Psoas muscle (tissue), 8 donors: ENCODE results near the gene SLC28A3. TPM values are rescaled to one million over a fixed set of nuclear protein-coding genes. Genes with fewer than 3 reads are reported as not detected.

Experiments used
- ATAC-seq, 4 donors: fragments of 200-7000 bp; cut with Tn5 transposase; one replicate each; pipeline ENCODE4 v1.9.1; 2020; ENCODE audit warnings: moderate library complexity in 3 of 4, mild to moderate bottlenecking in 2 of 4
- DNase-seq, 2 donors: peaks; one replicate each; pipeline ENCODE4 v3.0.0-alpha.2; 2020
- H3K27ac ChIP-seq: fragments of 200-600 bp; one replicate; pipeline ENCODE4 v1.8.0; 2022
- H3K27me3 ChIP-seq, 3 donors: fragments of 200-600 bp in 1 of 3; one replicate each; pipeline versions ENCODE4 v1.6.1 to v1.8.0; 2013 to 2022; ENCODE audit warnings: low read length in 2 of 3, mild to moderate bottlenecking in 2 of 3, moderate library complexity in 1 of 3; ENCODE audit not compliant: insufficient read depth in 3 of 3
- H3K36me3 ChIP-seq, 2 donors: fragments of 200-600 bp in 1 of 2; one replicate each; pipeline versions ENCODE4 v1.6.1 to v1.8.0; 2013 to 2022; ENCODE audit warnings: low read depth in 1 of 2, mild to moderate bottlenecking in 1 of 2, moderate library complexity in 1 of 2; ENCODE audit not compliant: insufficient read depth in 1 of 2
- H3K4me1 ChIP-seq: fragments of 200-600 bp; one replicate; pipeline ENCODE4 v1.8.0; 2022
- H3K4me3 ChIP-seq: fragments of 200-600 bp; one replicate; pipeline ENCODE4 v1.8.0; 2022; ENCODE audit warnings: mild to moderate bottlenecking
- H3K9me3 ChIP-seq: fragments of 200-600 bp; one replicate; pipeline ENCODE4 v1.8.0; 2022
- CTCF ChIP-seq: fragments of 200-600 bp; IDR thresholded peaks from one replicate; pipeline ENCODE4 v1.8.0; 2022; ENCODE audit warnings: antibody characterized with exemption
- WGBS, 3 donors: extraction: QIAGEN DNeasy Blood & Tissue Kit; methylation state at CpG; one replicate each; pipeline versions ENCODE4 v1.1.6 to v1.1.7; 2013; 5-methylcytosine and 5-hydroxymethylcytosine counted together
- intact Hi-C, 2 donors: fragments of 100-400 bp; cut with DNase I; formaldehyde crosslinking; loops; one replicate each; pipeline versions ENCODE4 v1.11.0 to v1.14.2; 2022
- polyA plus RNA-seq, 3 donors: library from polyadenylated mRNA; stranded (reverse); fragments of 200-250 nt; gene quantifications; one replicate each; pipeline ENCODE4 v1.2.3, GENCODE V29; 2013
- total RNA-seq, 4 donors: library from RNA; stranded (reverse); fragmentation: NEBNext Ultra II Directional in 2 of 4; extraction: Animal tissue kit (Norgen Biotek cat#: 25700) in 2 of 4; gene quantifications; one replicate each; pipeline versions ENCODE4 v1.2.1 to v1.2.4, GENCODE V29; 2021 to 2023
- donor health status: healthy with polysubstance abuse.
- donor health status: DM: no; HTN: no; CAD: no; lungs with moderate emphysema.
- donor health status: Bipolar disorder and iron deficiency.
- donor health status: healthy.
- donor health status: DM: yes; HTN: yes; CAD: no.
- donor health status: DM: no; HTN: no; CAD: no.
- donor health status: DM: no; HTN: no; CAD: no.
- donor health status: DM: yes; HTN: yes; CAD: no.

The SLC28A3 gene
- total and polyA plus RNA-seq, 7 donors: not detected

DNA sequence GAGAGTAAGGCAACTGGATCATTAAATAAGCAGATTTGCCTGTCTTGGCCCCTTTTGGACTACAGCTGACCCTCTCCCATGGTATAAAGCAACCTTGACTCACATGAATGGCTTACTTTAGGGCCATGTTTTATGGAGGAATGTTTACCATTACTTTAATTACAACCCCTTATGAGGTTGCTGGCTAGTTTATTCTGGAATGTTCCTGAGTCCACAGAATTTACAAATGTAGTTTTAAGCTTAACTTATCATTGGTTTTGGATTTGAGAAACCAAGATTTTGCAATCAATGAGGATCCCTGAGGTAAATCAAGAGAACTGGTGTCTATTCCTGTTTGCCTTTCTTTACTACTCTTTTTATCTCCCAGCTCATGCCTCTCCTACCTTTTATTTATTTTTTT is 15.7 kb downstream of the SLC28A3 start:
- H3K36me3 ChIP-seq: no peaks in the 10 kb centered on the region
- ATAC-seq (no peak), DNase-seq (no peak)
- TF ChIP-seq CTCF: no peak
- H3K4me1 ChIP-seq: no peaks in the 10 kb centered on the region
- intact Hi-C loops: no loop called here
- no peaks in the 10 kb centered on the region for H3K9me3 ChIP-seq
- H3K27me3 ChIP-seq: no peaks in the 10 kb centered on the region
- H3K4me3 ChIP-seq: no peak overlapping the region
- H3K27ac ChIP-seq: no peak overlapping the region

DNA sequence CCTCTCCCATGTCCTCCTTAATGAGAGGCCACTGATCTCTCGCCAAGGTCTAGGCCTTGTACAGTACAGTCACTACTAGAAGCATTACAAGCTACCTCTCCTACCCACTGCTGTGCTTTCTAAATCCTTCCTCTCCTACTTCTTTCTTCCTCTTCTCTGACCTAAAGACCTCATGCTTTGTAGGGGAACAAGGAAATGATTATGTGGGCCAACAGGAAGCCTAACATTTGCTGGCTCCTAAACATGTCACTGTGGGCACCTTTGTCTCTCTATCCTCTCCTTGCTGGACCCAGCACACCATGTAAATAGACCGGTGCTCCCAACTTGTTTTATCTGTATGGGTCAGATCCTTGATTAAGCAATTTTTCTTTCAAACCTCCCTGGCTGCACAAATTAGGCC is 16.7 kb downstream of the SLC28A3 start:
- ATAC-seq (no peak), DNase-seq (no peak)
- H3K36me3 ChIP-seq: no peaks in the 10 kb centered on the region
- no peaks in the 10 kb centered on the region for H3K4me1 ChIP-seq
- no peaks in the 10 kb centered on the region for H3K27me3 ChIP-seq
- no peaks in the 10 kb centered on the region for H3K9me3 ChIP-seq
- no peak overlapping the region for H3K4me3 ChIP-seq
- no peak for TF ChIP-seq CTCF
- WGBS, 3 donors: 81 to 90% (median 83%) methylated on average over 2 of the region's 2 CpGs
- H3K27ac ChIP-seq: no peak overlapping the region
- intact Hi-C loops: no loop called here

DNA sequence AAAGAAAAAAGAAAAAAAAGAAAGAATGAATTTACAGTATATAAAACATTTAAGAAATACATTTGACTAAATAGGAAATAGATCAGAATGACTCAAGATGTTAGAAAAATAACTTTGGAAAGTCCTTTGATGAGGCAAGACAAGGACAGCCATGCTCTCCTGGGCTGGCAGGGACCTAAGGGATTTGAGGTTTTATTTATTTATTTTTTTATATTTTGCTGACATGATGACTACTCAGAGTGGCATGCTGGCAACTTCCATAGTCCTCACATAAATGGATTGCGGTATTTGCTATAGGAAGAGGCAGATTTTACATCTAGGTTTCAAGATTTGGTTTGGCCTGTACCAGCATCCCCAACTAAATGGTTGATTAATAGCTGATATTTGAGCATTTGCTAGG is 17.7 kb downstream of the SLC28A3 start:
- 99 to 100% (median 100%) methylated on average over 1 of the region's 1 CpG for WGBS, 3 donors
- DNase-seq (no peak), ATAC-seq (no peak)
- Histone ChIP-seq H3K9me3 (no peaks in the 10 kb centered on the region), H3K27ac (no peak overlapping the region), H3K27me3 (no peaks in the 10 kb centered on the region), H3K36me3 (no peaks in the 10 kb centered on the region), H3K4me1 (no peaks in the 10 kb centered on the region), H3K4me3 (no peak overlapping the region)
- intact Hi-C loops: no loop called here
- TF ChIP-seq CTCF: no peak

GRCh38 chr9:84320231-84320630 is 20.3 kb downstream of the SLC28A3 start:
- ATAC-seq: no peak
- no peak for TF ChIP-seq CTCF
- H3K36me3 ChIP-seq: no peaks in the 10 kb centered on the region
- 85 to 100% (median 88%) methylated on average over 1 of the region's 1 CpG for WGBS, 3 donors
- intact Hi-C loops: no loop called here
- H3K4me3 ChIP-seq: no peak overlapping the region
- no peaks in the 10 kb centered on the region for H3K27me3 ChIP-seq
- H3K27ac ChIP-seq: no peak overlapping the region
- no peak for DNase-seq
- no peaks in the 10 kb centered on the region for H3K4me1 ChIP-seq
- no peaks in the 10 kb centered on the region for H3K9me3 ChIP-seq

DNA sequence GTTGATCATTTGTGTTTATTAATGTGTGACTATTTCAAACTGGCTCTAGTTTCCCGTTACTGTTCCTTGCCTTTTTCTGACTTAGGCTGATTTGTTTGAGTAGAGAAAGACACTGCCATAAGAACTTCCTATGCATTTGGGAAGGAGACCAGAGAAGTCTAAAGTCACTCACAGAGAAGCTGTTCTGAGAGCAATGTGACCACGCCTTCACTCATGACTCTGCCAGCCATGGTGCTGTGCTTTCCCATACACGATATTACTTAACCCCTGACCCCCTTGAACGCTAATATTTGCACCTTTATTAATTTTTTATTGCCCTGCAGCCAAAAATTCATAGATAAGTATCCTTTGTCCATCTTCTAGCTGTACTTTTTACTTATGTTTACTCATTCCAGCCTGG is 20.9 kb downstream of the SLC28A3 start:
- H3K4me1 ChIP-seq: no peaks in the 10 kb centered on the region
- H3K4me3 ChIP-seq: no peak overlapping the region
- 77 to 85% (median 78%) methylated on average over 4 of the region's 4 CpGs for WGBS, 3 donors
- no peak for DNase-seq
- no peak for ATAC-seq
- TF ChIP-seq CTCF: no peak
- H3K27me3 ChIP-seq: no peaks in the 10 kb centered on the region
- intact Hi-C loops: loop anchor here in 1 of 2 donors (5.0 kb wide), 1 partner anchor 382 kb away; no protein-coding TSS in a partner anchor
- no peak overlapping the region for H3K27ac ChIP-seq
- H3K36me3 ChIP-seq: no peaks in the 10 kb centered on the region
- no peaks in the 10 kb centered on the region for H3K9me3 ChIP-seq
